ENCODE results near the gene STAT5A.
"Not testable (repeated sequence)": the region's sequence is repeated elsewhere in the genome, so short reads cannot be mapped to it uniquely, and the experiment has no call there.

Gene STAT5A

GRCh38 chr17:42286411-42287221, 1.7 kb upstream of the STAT5A start:
- peak; percentile 48 for DNase-seq

- peak; percentile 80 for DNase-seq
These were observed 857 bp upstream of the STAT5A start for GRCh38 chr17:42287305-42287976.

GRCh38 chr17:42288803-42289610, 709 bp downstream of the STAT5A start:
- no peak for DNase-seq

GRCh38 chr17:42289611-42290181, 1.4 kb downstream of the STAT5A start:
- DNase-seq: no peak

GRCh38 chr17:42290577-42290976, 2.3 kb downstream of the STAT5A start:
- no peak for DNase-seq

- no peak for DNase-seq
These were observed 2.8 kb downstream of the STAT5A start for GRCh38 chr17:42291129-42291528.

- no peak for DNase-seq
These were observed 6.4 kb downstream of the STAT5A start for GRCh38 chr17:42294469-42295398.

GRCh38 chr17:42296012-42296411, 7.7 kb downstream of the STAT5A start:
- no peak for DNase-seq

- not testable (repeated sequence) for DNase-seq
These were observed 9.5 kb downstream of the STAT5A start for GRCh38 chr17:42297775-42298174.

- DNase-seq: not testable (repeated sequence)
These were observed 11.1 kb downstream of the STAT5A start for GRCh38 chr17:42299361-42299760.

- not testable (repeated sequence) for DNase-seq
These were observed 11.6 kb downstream of the STAT5A start for GRCh38 chr17:42299913-42300312.

- no peak for DNase-seq
These were observed 12.7 kb downstream of the STAT5A start for GRCh38 chr17:42301022-42301421.

- no peak for DNase-seq
These were observed 15.4 kb downstream of the STAT5A start for GRCh38 chr17:42303694-42304093.

- no peak for DNase-seq
These were observed 16.1 kb downstream of the STAT5A start for GRCh38 chr17:42304187-42305030.

- not testable (repeated sequence) for DNase-seq
These were observed 16.7 kb downstream of the STAT5A start for GRCh38 chr17:42305031-42305330.

GRCh38 chr17:42305543-42306384, 17.5 kb downstream of the STAT5A start:
- DNase-seq: no peak

- DNase-seq: no peak
These were observed 18.0 kb downstream of the STAT5A start for GRCh38 chr17:42306385-42306667.

- no peak for DNase-seq
These were observed 19.1 kb downstream of the STAT5A start for GRCh38 chr17:42307362-42307927.

- no peak for DNase-seq
These were observed 20.1 kb downstream of the STAT5A start for GRCh38 chr17:42308446-42308845.

GRCh38 chr17:42309142-42309541, 20.8 kb downstream of the STAT5A start:
- DNase-seq: no peak

Data from femur (tissue), 1 donor.